ENCODE results near the gene RAB11FIP4.

DNA sequence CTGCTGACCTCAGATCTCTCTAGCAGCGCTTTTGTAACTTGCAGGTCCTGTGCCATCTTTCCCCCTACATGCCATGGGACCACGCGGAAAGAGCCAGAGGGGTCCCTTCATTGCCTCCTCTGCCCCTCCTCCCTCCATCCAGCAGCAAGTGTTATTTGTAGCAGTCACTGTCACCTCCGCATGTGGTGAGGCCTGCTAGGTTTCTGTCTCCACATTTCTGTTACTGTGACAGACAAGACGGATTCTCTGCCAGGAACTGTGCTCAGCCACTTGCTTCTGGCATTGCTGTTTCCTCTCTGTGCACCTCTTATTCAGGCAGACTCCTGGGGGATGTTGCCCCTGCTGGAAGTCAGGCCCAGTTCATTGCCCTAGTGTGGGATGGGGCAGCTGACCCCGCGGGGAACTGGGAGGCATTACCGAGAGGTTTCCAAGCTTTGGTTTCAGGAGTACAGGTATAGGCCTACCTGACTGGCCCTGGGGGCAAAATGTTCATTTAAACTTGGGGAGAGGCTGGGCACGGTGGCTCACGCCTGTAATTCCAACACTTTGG, 61.2 kb downstream of the RAB11FIP4 start:
- TF ChIP-seq, protein P1, sequence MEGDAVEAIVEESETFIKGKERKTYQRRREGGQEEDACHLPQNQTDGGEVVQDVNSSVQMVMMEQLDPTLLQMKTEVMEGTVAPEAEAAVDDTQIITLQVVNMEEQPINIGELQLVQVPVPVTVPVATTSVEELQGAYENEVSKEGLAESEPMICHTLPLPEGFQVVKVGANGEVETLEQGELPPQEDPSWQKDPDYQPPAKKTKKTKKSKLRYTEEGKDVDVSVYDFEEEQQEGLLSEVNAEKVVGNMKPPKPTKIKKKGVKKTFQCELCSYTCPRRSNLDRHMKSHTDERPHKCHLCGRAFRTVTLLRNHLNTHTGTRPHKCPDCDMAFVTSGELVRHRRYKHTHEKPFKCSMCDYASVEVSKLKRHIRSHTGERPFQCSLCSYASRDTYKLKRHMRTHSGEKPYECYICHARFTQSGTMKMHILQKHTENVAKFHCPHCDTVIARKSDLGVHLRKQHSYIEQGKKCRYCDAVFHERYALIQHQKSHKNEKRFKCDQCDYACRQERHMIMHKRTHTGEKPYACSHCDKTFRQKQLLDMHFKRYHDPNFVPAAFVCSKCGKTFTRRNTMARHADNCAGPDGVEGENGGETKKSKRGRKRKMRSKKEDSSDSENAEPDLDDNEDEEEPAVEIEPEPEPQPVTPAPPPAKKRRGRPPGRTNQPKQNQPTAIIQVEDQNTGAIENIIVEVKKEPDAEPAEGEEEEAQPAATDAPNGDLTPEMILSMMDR (IDR thresholded peaks at IDR 0.05; ENCODE audit: control extremely low read depth in 1 of 3, insufficient read depth in 1 of 3, low read depth in 1 of 3, low read length in 3 of 3) = no peak
- no peak for TF ChIP-seq HDAC6 (IDR thresholded peaks at IDR 0.05; ENCODE audit: low read depth, low read length)
- TF ChIP-seq BACH1 (IDR thresholded peaks at IDR 0.05; ENCODE audit: low read length) = no peak
